ENCODE results near the gene ASCC1.

The ASCC1 gene

GRCh38 chr10:72082856-72083789 is 133.0 kb downstream of the ASCC1 start:
- H3K9me3 ChIP-seq (ENCODE audit: insufficient read depth, low read length, severe bottlenecking), result no peaks in the 10 kb centered on the region
- H4K20me1 ChIP-seq (ENCODE audit: insufficient read depth, low read length), result no peaks in the 10 kb centered on the region
- no peak overlapping the region for H3K9ac ChIP-seq (ENCODE audit: low read depth, low read length)
- no peak overlapping the region for H3K27ac ChIP-seq (ENCODE audit: low read length)
- H3K36me3 ChIP-seq (ENCODE audit: insufficient read depth, low read length), result no peaks in the 10 kb centered on the region
- DNase-seq, result no peak
- peaks cover 46% of the 10 kb centered on the region for H3K4me1 ChIP-seq (ENCODE audit: insufficient read depth, low read length)
- H3K4me3 ChIP-seq (ENCODE audit: low read depth in 1 of 2, low read length in 2 of 2), result no peak overlapping the region
- peaks cover 19% of the 10 kb centered on the region for H3K27me3 ChIP-seq (ENCODE audit: insufficient read depth, low read length, poor library complexity)
- no peak overlapping the region for H2AFZ ChIP-seq (ENCODE audit: low read depth, low read length)
- ATAC-seq (ENCODE audit: insufficient read depth, low read depth), result no peak
- TF ChIP-seq CTCF (IDR thresholded peaks at IDR 0.05; ENCODE audit: borderline replicate concordance, extremely low read depth, low read length, poor library complexity, severe bottlenecking) (no peak), EZH2 (IDR thresholded peaks at IDR 0.05; ENCODE audit: borderline replicate concordance, low read depth, low read length, severe bottlenecking) (no peak)
- H3K79me2 ChIP-seq (ENCODE audit: insufficient read depth, low read length), result no peaks in the 10 kb centered on the region
- no peak overlapping the region for H3K4me2 ChIP-seq (ENCODE audit: insufficient read depth, low read length)

GRCh38 chr10:72081772-72082590 is 134.1 kb downstream of the ASCC1 start:
- DNase-seq (no peak), ATAC-seq (ENCODE audit: insufficient read depth, low read depth) (no peak)

GRCh38 chr10:72081210-72081609 is 134.9 kb downstream of the ASCC1 start:
- no peak for TF ChIP-seq EZH2 (IDR thresholded peaks at IDR 0.05; ENCODE audit: borderline replicate concordance, low read depth, low read length, severe bottlenecking)
- TF ChIP-seq CTCF (IDR thresholded peaks at IDR 0.05; ENCODE audit: borderline replicate concordance, extremely low read depth, low read length, poor library complexity, severe bottlenecking), result no peak
- Histone ChIP-seq H3K9me3 (ENCODE audit: insufficient read depth, low read length, severe bottlenecking) (no peaks in the 10 kb centered on the region), H3K4me1 (ENCODE audit: insufficient read depth, low read length) (peaks cover 29% of the 10 kb centered on the region), H3K79me2 (ENCODE audit: insufficient read depth, low read length) (no peaks in the 10 kb centered on the region), H3K4me3 (ENCODE audit: low read depth in 1 of 2, low read length in 2 of 2) (no peak overlapping the region), H3K9ac (ENCODE audit: low read depth, low read length) (no peak overlapping the region), H3K27ac (ENCODE audit: low read length) (peak overlapping the region; percentile 87; the same call in 1 of the 2 replicates), H4K20me1 (ENCODE audit: insufficient read depth, low read length) (no peaks in the 10 kb centered on the region), H3K4me2 (ENCODE audit: insufficient read depth, low read length) (no peak overlapping the region), H2AFZ (ENCODE audit: low read depth, low read length) (no peak overlapping the region), H3K36me3 (ENCODE audit: insufficient read depth, low read length) (no peaks in the 10 kb centered on the region), H3K27me3 (ENCODE audit: insufficient read depth, low read length, poor library complexity) (no peaks in the 10 kb centered on the region)
- ATAC-seq (ENCODE audit: insufficient read depth, low read depth) (no peak), DNase-seq (no peak)

More at GRCh38 chr10:72081772-72082590, 134.1 kb downstream of the ASCC1 start:
- H4K20me1 ChIP-seq (ENCODE audit: insufficient read depth, low read length), result no peaks in the 10 kb centered on the region
- TF ChIP-seq EZH2 (IDR thresholded peaks at IDR 0.05; ENCODE audit: borderline replicate concordance, low read depth, low read length, severe bottlenecking), result no peak
- TF ChIP-seq CTCF (IDR thresholded peaks at IDR 0.05; ENCODE audit: borderline replicate concordance, extremely low read depth, low read length, poor library complexity, severe bottlenecking), result no peak
- no peak overlapping the region for H3K4me2 ChIP-seq (ENCODE audit: insufficient read depth, low read length)
- H3K27me3 ChIP-seq (ENCODE audit: insufficient read depth, low read length, poor library complexity), result peaks cover 8% of the 10 kb centered on the region
- H3K9ac ChIP-seq (ENCODE audit: low read depth, low read length), result no peak overlapping the region
- H3K4me3 ChIP-seq (ENCODE audit: low read depth in 1 of 2, low read length in 2 of 2), result no peak overlapping the region
- H3K27ac ChIP-seq (ENCODE audit: low read length), result no peak overlapping the region; the same call in 1 of the 2 replicates
- no peak overlapping the region for H2AFZ ChIP-seq (ENCODE audit: low read depth, low read length)
- H3K36me3 ChIP-seq (ENCODE audit: insufficient read depth, low read length), result no peaks in the 10 kb centered on the region
- H3K4me1 ChIP-seq (ENCODE audit: insufficient read depth, low read length), result peaks cover 37% of the 10 kb centered on the region
- H3K9me3 ChIP-seq (ENCODE audit: insufficient read depth, low read length, severe bottlenecking), result no peaks in the 10 kb centered on the region
- no peaks in the 10 kb centered on the region for H3K79me2 ChIP-seq (ENCODE audit: insufficient read depth, low read length)

Measured in DND-41 (cell line).